ENCODE measurements around the gene LIN7C. TPM values are rescaled to one million over a fixed set of nuclear protein-coding genes. Genes with fewer than 3 reads are reported as not detected.
A peak's percentile ranks its signal among the peaks of the same experiment; 100 is the strongest.

Gene LIN7C
- total RNA-seq, 4 donors from 2014 or later, result 29.2 to 35.6 (median 34.5) TPM

DNA sequence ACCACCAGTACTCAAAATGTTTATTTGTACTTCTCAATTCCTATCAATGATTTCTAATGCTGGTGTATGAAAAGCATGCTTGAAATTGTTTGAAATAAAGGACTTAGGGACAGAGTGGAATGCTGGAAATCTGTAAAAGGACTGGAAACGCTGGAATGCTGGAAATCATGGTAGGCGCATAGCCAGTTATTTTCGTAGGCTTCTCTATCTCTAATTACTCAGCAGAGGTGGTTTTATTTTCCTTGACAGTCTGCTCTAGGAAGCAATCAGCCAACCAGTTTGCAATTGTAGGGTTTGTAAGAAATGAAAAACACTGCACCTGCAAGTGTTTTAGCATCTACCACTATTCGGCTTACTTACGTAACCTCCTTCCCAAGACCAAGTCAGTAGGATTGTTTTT is 788 bp downstream of the LIN7C start:
- DNase-seq (ENCODE audit: low spot score in 2 of 2), result no peak
- WGBS, 2 donors, result 3 to 5% methylated on average over 5 of the region's 5 CpGs
- peak overlapping the region; percentile 77 for H3K4me3 ChIP-seq (ENCODE audit: low read depth, poor library complexity, severe bottlenecking)
- TF ChIP-seq, protein P1, sequence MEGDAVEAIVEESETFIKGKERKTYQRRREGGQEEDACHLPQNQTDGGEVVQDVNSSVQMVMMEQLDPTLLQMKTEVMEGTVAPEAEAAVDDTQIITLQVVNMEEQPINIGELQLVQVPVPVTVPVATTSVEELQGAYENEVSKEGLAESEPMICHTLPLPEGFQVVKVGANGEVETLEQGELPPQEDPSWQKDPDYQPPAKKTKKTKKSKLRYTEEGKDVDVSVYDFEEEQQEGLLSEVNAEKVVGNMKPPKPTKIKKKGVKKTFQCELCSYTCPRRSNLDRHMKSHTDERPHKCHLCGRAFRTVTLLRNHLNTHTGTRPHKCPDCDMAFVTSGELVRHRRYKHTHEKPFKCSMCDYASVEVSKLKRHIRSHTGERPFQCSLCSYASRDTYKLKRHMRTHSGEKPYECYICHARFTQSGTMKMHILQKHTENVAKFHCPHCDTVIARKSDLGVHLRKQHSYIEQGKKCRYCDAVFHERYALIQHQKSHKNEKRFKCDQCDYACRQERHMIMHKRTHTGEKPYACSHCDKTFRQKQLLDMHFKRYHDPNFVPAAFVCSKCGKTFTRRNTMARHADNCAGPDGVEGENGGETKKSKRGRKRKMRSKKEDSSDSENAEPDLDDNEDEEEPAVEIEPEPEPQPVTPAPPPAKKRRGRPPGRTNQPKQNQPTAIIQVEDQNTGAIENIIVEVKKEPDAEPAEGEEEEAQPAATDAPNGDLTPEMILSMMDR (IDR thresholded peaks at IDR 0.05), result no peak
- no peak for TF ChIP-seq POLR2A (IDR thresholded peaks at IDR 0.05)
- intact Hi-C loops (cut with DNase I; ENCODE audit: low total_unique reads), result no loop called here

DNA sequence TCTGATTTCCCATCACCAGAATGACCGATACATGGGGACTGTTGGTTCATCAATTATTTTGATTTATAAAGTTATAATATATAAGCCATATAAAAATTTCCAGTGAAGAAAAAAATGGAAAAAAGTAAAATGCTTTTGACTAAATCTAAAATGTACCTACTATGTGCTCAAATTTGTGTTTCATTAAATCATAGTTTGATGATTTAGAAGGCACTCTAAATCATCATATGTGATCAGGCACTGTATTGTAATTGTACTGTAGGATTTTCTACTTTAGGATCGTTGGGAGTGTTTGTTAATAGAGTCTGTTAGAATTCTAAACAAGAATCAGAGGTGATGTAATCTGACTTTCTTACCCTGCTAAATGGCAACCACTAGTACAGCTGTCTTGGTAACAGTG is 2.4 kb downstream of the LIN7C start:
- no peak for DNase-seq (ENCODE audit: low spot score in 2 of 2)
- TF ChIP-seq, protein P1 (IDR thresholded peaks at IDR 0.05), result no peak
- no peak for TF ChIP-seq POLR2A (IDR thresholded peaks at IDR 0.05)
- no peak overlapping the region for H3K4me3 ChIP-seq (ENCODE audit: low read depth, poor library complexity, severe bottlenecking)
- 72 to 74% methylated on average over 2 of the region's 2 CpGs for WGBS, 2 donors
- intact Hi-C loops (cut with DNase I; ENCODE audit: low total_unique reads), result no loop called here

DNA sequence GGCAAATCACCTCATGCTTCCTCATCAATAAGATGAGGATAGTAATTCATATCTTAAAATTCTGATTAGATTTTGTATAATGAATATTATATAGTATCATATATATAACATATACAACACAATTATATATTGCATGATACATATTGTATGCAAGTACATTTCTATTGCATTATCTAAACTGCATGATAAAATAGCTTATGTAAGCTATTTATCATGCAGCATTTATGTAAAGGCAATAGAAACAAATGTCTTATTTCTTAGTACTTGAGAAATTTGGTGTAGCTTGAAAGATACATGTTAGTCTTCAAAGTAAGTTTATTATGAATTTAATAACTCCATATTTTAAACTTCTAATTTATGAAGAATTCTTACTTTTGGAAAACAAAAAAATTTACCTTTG is 5.5 kb downstream of the LIN7C start:
- TF ChIP-seq, protein P1 (IDR thresholded peaks at IDR 0.05), result no peak
- no peak for TF ChIP-seq POLR2A (IDR thresholded peaks at IDR 0.05)
- intact Hi-C loops (cut with DNase I; ENCODE audit: low total_unique reads), result no loop called here
- H3K4me3 ChIP-seq (ENCODE audit: low read depth, poor library complexity, severe bottlenecking), result no peak overlapping the region
- no peak for DNase-seq (ENCODE audit: low spot score in 2 of 2)

DNA sequence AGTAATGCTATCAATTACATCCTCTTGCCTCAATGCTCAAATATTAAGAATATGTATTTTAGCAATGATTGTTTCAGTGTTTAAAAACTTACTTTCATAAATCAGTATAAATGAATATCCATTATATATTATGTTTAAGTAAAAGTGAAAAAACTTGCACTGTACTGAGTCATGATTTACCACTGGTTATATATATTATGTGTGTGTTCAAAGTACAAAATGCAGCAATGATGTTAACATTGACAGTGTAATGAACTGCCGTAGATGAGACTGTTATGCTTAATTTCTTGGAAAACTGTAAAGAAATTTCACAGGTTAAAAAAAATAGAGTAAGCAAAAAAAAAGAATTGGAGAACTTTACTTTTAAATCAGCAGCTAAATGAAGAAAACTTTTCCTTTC is 8.7 kb downstream of the LIN7C start:
- H3K4me3 ChIP-seq (ENCODE audit: low read depth, poor library complexity, severe bottlenecking), result no peak overlapping the region
- WGBS, 2 donors, result 89% methylated on average over 1 of the region's 1 CpG
- intact Hi-C loops (cut with DNase I; ENCODE audit: low total_unique reads), result no loop called here
- TF ChIP-seq, protein P1 (IDR thresholded peaks at IDR 0.05), result no peak
- TF ChIP-seq POLR2A (IDR thresholded peaks at IDR 0.05), result no peak
- no peak for DNase-seq (ENCODE audit: low spot score in 2 of 2)

DNA sequence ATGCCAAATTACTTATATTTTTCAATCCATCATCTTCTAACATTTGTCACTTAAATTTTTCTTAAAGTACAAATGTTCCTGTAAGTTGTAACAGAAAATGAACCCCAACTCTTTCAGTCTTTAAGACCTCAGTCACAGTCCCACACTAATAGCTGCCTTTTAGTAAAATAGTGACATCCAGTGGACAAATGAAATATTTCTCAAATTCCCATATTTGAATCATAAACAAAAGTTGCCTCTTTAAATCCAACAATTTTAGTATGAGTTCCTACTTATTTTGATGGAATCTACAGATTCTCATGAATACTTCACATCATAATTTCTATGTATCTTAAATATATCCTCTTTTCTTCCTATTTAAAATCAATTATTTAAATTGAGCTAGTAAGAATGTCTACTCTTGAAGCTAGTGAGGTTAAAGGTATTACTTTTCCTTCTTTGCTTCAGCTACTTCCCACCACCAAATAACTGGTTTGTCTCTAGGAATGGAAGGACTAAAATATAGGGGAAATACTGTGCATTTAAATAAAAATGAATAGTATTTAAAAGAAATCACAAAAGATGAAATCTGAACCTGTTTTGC is 9.2 kb downstream of the LIN7C start:
- no peak for DNase-seq (ENCODE audit: low spot score in 2 of 2)
- no peak overlapping the region for H3K4me3 ChIP-seq (ENCODE audit: low read depth, poor library complexity, severe bottlenecking)
- intact Hi-C loops (cut with DNase I; ENCODE audit: low total_unique reads), result no loop called here
- TF ChIP-seq, protein P1 (IDR thresholded peaks at IDR 0.05), result no peak
- TF ChIP-seq POLR2A (IDR thresholded peaks at IDR 0.05), result no peak

DNA sequence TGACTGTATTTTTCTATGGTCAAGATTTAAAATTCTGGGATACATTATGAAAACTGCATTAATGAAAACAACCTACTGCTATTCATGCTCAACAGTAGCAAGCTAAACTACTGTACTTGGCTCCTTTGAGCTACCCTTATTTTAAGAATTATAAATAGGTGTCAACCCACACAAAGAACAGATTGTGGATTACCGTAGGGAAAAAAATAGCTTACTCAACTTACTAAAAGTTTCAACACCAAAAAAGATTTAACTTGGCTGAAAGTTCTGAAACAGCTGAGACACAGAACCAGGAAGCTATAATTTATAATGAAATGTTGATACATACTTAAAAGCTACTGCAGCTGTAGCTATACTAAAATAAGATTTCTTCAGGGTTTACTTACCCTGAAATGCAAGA is 10.1 kb downstream of the LIN7C start:
- 26 to 31% methylated on average over 1 of the region's 1 CpG for WGBS, 2 donors
- H3K4me3 ChIP-seq (ENCODE audit: low read depth, poor library complexity, severe bottlenecking), result no peak overlapping the region
- DNase-seq (ENCODE audit: low spot score in 2 of 2), result no peak
- no peak for TF ChIP-seq POLR2A (IDR thresholded peaks at IDR 0.05)
- TF ChIP-seq, protein P1 (IDR thresholded peaks at IDR 0.05), result no peak
- intact Hi-C loops (cut with DNase I; ENCODE audit: low total_unique reads), result no loop called here
